Measurements from ENCODE around the gene PCNX2. TPM values are rescaled to one million over a fixed set of nuclear protein-coding genes. Genes with fewer than 3 reads are reported as not detected.

PCNX2 gene
- polyA plus RNA-seq, 3 donors, result 1.6 to 2.1 (median 1.8) TPM

DNA sequence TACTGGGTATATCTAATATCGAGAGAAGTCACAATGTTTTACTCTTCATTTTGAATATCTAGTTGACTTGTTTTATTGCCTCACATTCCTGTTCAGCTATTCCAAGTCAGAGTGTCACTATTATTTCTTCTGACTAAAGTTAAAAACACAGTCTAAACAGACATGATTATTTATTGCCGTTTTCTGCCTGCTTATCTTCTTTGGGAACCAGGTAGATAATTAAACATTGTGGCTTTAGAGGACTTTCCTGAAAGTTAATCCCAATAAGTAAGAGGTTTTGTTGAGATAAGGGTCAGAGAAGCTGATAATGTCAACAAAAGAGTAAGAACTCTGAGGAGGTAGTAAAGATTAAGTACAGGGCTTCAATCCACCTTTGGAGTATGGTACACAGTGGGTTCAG, 53.8 kb downstream of the PCNX2 start:
- no peak overlapping the region for H3K27ac ChIP-seq (ENCODE audit: low read depth, low read length)
- WGBS, 3 donors, result 33 to 52% (median 38%) methylated on average over 2 of the region's 2 CpGs

DNA sequence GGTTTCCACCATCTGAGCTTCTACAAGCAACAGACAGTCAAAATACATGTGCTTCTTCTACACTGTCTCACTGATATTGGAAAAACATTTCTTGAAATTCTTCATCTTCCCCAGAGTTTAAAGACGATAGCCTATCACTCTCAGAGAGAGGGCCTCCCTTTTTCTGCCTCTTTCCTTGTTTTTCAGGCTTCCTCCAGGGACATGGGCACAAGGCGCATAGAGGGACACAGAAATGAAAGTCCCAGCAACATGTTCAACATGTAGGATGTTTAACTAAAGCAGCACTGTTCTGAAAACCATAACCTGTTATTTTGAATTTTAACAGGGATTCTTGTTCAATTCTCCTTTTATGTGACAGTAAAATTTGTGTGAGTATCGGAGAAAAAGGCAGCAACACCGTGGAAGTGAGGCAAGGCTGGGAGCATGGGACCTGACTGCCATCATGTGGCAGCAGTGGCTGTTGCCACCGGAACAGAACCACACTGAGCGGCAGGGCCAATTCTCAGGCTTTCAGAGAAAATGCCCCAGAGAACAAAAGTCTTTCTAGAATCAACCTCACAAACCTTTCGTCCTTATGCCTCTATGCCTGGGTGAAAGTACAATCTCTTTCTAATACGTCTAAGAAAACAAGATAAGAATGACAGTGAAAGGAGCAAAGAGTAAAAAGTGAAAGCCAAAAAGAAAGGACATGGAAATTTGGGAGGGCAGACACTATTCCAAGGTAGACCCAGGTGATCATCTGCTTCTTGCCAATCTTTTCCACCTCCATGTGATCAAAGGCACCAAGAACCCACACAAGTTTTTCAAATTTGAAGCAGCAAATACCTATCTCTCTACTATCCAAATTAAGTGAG, 54.5 kb downstream of the PCNX2 start:
- H3K27ac ChIP-seq (ENCODE audit: low read depth, low read length), result no peak overlapping the region
- 25 to 33% (median 33%) methylated on average over 8 of the region's 8 CpGs for WGBS, 3 donors

GRCh38 chr1:233240371-233240770, 55.2 kb downstream of the PCNX2 start:
- no peak overlapping the region for H3K27ac ChIP-seq (ENCODE audit: low read depth, low read length)
- 72 to 81% (median 79%) methylated on average over 5 of the region's 5 CpGs for WGBS, 3 donors

DNA sequence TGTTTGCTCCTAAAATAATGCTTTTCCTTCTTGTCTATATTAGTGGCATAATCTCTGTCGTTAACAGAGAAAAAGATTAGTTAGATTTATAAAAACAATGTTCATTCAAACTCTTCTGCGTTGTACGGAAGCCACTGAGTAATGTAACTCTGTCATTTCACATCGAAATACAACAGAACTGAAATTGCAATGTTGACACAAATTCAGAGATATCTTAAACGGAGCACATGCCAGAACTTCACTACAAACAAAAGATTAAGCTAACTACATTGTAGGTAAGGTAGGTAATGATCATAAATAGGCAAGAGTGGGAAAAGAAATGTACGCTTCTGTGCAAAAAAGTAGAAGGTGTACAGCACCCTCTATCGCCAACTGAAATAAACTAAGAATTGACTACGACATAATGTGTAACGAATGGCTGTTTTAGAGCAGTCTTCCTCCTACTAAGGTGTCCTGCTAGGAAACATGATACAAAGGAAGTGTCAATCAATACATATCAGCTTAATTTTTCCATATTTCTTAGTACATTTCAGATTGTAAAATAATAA, 56.6 kb downstream of the PCNX2 start:
- 80 to 85% (median 82%) methylated on average over 9 of the region's 9 CpGs for WGBS, 3 donors
- H3K27ac ChIP-seq (ENCODE audit: low read depth, low read length), result no peak overlapping the region

GRCh38 chr1:233237647-233238046, 57.9 kb downstream of the PCNX2 start:
- H3K27ac ChIP-seq (ENCODE audit: low read depth, low read length), result no peak overlapping the region

DNA sequence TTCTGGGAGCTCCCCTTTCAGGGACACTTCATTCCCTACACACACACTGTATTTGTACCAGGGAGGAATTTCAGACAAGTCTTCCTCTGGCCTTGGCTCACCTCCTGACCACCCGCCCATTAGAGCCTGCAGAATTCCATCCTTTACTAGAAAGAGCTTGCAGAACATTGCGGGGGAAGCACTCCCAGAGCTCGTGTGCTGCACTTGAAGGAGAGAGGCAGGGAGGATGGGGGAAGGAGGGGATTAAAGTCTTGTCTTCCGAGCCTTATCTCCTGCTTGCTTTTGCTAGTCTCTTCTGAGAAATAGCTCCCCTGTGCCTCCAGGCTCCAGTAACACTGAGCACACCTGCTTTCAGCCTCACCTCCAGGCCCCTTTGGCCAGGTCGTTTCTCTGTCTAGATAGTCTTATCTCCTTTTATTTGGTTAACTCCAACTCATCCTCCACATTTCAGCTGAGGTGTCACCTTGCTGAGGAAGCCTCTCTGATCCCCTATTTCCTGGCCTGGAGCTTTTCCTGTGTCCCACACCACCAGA, 62.0 kb downstream of the PCNX2 start:
- 76 to 86% (median 83%) methylated on average over 5 of the region's 5 CpGs for WGBS, 3 donors
- H3K27ac ChIP-seq (ENCODE audit: low read depth, low read length), result no peak overlapping the region

More at GRCh38 chr1:233237647-233238046, 57.9 kb downstream of the PCNX2 start:
- WGBS, 3 donors, result 65 to 82% (median 71%) methylated on average over 3 of the region's 3 CpGs

DNA sequence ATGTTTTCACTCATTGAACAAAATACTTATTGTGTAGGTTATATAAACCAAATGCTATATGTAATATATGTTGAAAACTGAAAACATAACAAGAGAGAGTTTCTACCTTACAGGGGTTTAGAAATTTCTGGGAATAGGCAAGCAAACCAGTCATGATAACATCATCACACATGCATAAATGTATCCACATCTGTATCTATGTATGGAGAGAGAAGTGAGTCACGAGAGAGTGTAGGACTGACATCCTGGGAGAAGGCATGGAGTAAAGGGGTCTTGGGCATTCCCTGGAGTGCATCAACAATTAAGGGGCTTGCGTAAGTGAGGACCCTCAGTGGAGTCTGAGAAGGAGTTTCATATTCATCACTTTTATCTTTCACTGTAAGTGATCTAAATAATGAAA, 65.5 kb downstream of the PCNX2 start:
- H3K27ac ChIP-seq (ENCODE audit: low read depth, low read length), result no peak overlapping the region
- WGBS, 3 donors, result 92 to 94% (median 92%) methylated on average over 2 of the region's 2 CpGs

DNA sequence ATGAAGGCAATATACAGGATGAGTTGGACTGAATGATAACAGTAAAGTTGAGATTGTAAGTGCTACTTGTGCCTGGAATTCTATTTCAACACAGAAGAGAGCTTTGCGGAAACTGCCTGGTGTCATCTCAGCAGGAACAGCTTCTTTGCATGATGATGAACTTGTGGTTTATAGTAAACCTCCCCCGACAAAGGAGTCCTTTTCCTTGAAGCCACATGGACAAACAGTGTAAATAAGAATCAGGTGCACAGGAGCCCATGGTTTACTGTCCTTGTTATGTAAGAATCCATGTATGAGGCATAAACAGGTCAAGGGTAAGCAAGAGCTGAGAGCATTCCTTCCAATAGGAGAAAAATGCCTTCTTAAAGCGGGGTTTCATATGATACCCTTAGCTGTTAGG, 66.2 kb downstream of the PCNX2 start:
- H3K27ac ChIP-seq (ENCODE audit: low read depth, low read length), result no peak overlapping the region
- WGBS, 3 donors, result 88 to 93% (median 92%) methylated on average over 3 of the region's 3 CpGs

DNA sequence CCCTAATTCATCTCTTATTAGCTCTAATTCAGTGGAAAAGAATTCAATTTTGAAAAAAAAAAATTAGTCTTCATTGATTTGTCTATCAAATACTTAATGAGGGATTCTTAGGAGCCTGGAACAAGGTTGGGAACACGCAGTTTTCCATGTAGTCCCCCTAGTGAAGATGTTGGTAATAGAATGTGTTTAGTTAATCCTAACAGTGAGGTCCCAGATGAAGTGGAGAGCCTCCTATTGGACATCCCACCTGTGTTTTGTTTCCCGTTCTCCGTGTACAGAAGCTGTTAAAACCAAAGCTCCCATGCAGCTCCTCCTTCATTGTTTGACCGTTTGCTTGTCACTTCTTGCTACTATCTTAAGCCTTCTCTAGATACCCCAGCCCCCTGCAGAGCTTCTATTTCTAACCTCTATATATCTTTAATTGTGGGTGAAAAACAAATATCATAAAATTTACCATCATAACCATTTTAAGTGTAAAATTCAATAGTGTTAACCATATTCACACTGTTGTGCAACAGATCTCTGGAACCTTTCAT, 67.5 kb downstream of the PCNX2 start:
- 88 to 90% (median 89%) methylated on average over 4 of the region's 4 CpGs for WGBS, 3 donors
- H3K27ac ChIP-seq (ENCODE audit: low read depth, low read length), result no peak overlapping the region

GRCh38 chr1:233224311-233224710, 71.2 kb downstream of the PCNX2 start:
- H3K27ac ChIP-seq (ENCODE audit: low read depth, low read length), result no peak overlapping the region
- 86 to 91% (median 86%) methylated on average over 3 of the region's 3 CpGs for WGBS, 3 donors

DNA sequence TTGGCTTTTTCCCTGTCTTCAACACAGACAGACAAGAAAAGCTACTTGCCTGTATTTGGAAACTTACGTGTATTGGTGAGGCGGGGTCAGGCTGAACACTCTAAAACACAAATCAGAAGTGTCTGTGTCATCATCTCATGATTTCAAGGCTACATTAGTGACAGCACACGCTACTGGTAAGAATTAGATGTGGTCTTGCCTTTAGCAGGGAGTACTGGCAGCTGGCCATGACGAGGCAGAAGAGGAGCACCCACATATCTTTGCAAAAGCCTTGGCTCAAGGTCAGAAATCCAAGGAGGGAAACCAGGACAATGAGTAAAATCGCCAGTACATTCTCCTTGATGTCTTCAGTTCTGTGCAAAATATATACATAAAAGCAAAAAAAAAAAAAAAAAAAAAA, 77.7 kb downstream of the PCNX2 start:
- WGBS, 3 donors, result 88 to 97% (median 92%) methylated on average over 5 of the region's 5 CpGs
- H3K27ac ChIP-seq (ENCODE audit: low read depth, low read length), result no peak overlapping the region

DNA sequence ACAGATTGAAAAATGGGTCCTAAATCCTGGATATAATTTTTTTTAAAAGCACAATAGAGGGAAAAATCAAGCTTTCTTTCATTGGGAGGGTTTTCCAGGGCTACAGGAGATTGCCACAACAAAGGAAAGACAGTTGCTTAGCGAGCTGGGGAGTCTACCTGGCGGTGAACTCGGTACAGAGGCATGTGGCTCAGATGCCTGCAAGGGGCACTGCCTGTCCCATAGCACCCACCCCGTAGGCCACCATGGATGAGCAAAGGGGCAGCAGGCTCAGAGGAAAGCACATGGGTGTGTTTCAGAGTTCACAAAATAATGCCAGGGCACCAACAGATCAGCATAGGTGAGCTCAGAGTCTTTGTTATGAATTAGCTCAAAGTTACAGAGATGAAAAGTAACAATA, 79.5 kb downstream of the PCNX2 start:
- H3K27ac ChIP-seq (ENCODE audit: low read depth, low read length), result no peak overlapping the region
- WGBS, 3 donors, result 87 to 95% (median 93%) methylated on average over 4 of the region's 4 CpGs

DNA sequence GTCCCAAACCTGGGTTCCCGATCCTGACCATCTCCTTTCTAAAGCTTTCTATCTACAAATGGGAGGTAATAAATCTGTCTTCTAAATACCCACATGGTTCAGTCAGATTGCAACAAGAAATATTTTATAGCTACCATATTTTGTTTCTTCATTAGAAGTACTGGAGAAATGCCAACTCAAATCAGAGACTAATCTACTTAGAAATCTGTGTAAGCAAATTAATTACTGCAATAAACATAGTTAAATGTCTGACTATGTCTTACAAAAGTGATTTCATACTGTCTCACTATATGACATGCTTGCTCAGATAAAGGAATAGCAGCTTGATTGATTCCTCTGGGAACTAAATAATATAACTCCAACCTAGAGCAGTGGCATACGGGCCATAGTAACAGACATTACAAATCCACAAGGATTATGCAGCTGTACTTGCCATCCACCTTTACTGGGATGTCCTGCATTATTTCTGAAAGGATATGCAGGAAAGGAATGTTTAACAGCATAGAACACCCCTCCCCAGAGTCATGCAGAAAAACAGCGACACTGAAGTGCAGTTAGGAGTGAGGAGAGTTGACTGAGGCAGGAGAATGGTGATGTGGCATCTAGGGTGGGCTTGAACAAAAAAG, 80.3 kb downstream of the PCNX2 start:
- 83 to 93% (median 87%) methylated on average over 3 of the region's 3 CpGs for WGBS, 3 donors
- H3K27ac ChIP-seq (ENCODE audit: low read depth, low read length), result no peak overlapping the region

DNA sequence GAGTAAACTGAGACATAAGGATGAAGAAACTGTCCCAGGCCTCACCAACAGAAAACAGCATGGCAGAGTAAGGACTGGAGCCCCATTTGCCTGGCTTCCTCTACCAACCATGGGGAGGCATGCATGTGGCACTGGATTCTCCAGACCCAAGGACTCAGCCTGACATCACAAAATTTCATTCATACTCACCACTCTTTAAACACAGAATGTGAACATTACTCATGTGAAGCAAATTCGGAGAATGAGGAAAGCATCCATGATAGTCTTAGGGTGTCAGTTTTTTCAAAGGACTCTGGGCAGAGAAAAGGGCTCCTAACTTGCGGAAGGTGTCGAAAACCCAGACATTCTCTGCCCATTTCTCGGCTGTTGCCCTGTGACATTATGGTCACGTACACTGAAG, 83.9 kb downstream of the PCNX2 start:
- no peak overlapping the region for H3K27ac ChIP-seq (ENCODE audit: low read depth, low read length)
- WGBS, 3 donors, result 96 to 98% (median 98%) methylated on average over 5 of the region's 5 CpGs

- no peak overlapping the region for H3K27ac ChIP-seq (ENCODE audit: low read depth, low read length)
- 23 to 73% (median 66%) methylated on average over 1 of the region's 1 CpG for WGBS, 3 donors
Measured at GRCh38 chr1:233211106-233211505, 84.4 kb downstream of the PCNX2 start.

GRCh38 chr1:233209481-233209880, 86.0 kb downstream of the PCNX2 start:
- WGBS, 3 donors, result 57 to 77% (median 58%) methylated on average over 2 of the region's 2 CpGs
- H3K27ac ChIP-seq (ENCODE audit: low read depth, low read length), result no peak overlapping the region

- no peak overlapping the region for H3K27ac ChIP-seq (ENCODE audit: low read depth, low read length)
Measured at GRCh38 chr1:233208687-233209086, 86.8 kb downstream of the PCNX2 start.

DNA sequence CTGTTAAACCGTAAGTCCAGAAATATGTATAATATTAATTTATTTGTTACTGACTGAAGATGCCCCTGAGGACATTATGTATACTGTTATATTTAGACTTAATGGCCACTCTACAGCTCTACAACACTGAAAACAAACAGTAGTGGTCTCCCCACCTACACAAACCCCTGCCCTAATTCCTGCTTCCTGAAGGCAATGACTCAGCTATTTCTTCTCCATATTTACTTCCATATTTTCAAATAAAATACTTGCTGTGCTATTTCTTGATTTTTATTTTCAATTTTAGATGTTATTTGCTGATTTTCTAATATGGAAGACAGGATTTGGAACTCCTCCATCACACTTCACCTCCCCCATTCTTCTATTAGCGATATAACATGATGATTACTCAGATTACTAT, 97.6 kb downstream of the PCNX2 start:
- 94 to 98% (median 96%) methylated on average over 2 of the region's 2 CpGs for WGBS, 3 donors
- no peak overlapping the region for H3K27ac ChIP-seq (ENCODE audit: low read depth, low read length)

GRCh38 chr1:233193741-233194140, 101.8 kb downstream of the PCNX2 start:
- WGBS, 3 donors, result 89 to 95% (median 95%) methylated on average over 3 of the region's 3 CpGs

More at GRCh38 chr1:233193741-233194140, 101.8 kb downstream of the PCNX2 start:
- no peak overlapping the region for H3K27ac ChIP-seq (ENCODE audit: low read depth, low read length)
